Effector memory CD4-positive, alpha-beta T cell (primary cell): ENCODE measurements around the gene PRAC2.

Source experiments
- DNase-seq, 3 donors: peaks; one replicate each; pipeline ENCODE4 v3.0.0-alpha.2; 2020
- H3K27ac ChIP-seq: 2 replicates; pipeline ENCODE4 v1.7.0; 2013; ENCODE audit warnings: mild to moderate bottlenecking, low read length, moderate library complexity; ENCODE audit not compliant: insufficient read depth, poor library complexity, severe bottlenecking
- H3K27me3 ChIP-seq: replicated peaks from 2 replicates; pipeline ENCODE4 v1.7.0; 2013; ENCODE audit warnings: mild to moderate bottlenecking, low read length; ENCODE audit not compliant: insufficient read depth, control insufficient read depth, poor library complexity, severe bottlenecking
- H3K36me3 ChIP-seq: 2 replicates; pipeline ENCODE4 v1.7.0; 2013; ENCODE audit warnings: mild to moderate bottlenecking, low read length, moderate library complexity; ENCODE audit not compliant: control insufficient read depth, insufficient read depth
- H3K4me1 ChIP-seq: 2 replicates; pipeline ENCODE4 v1.7.0; 2013; ENCODE audit warnings: low read length, mild to moderate bottlenecking; ENCODE audit not compliant: control insufficient read depth, insufficient read depth, poor library complexity, severe bottlenecking
- H3K4me3 ChIP-seq: 2 replicates; pipeline ENCODE4 v1.7.0; 2013; ENCODE audit warnings: low read length, low read depth, mild to moderate bottlenecking; ENCODE audit not compliant: insufficient read depth, poor library complexity, severe bottlenecking
- H3K9me3 ChIP-seq: 2 replicates; pipeline ENCODE4 v1.7.0; 2013; ENCODE audit warnings: mild to moderate bottlenecking, low read length, moderate library complexity; ENCODE audit not compliant: control insufficient read depth
- total RNA-seq, 3 donors: gene quantifications; one replicate each; lab custom pipeline; 2026; lab: John Stamatoyannopoulos, UW

PRAC2 gene
- 0 reads per million in 3 donors for total RNA-seq

DNA sequence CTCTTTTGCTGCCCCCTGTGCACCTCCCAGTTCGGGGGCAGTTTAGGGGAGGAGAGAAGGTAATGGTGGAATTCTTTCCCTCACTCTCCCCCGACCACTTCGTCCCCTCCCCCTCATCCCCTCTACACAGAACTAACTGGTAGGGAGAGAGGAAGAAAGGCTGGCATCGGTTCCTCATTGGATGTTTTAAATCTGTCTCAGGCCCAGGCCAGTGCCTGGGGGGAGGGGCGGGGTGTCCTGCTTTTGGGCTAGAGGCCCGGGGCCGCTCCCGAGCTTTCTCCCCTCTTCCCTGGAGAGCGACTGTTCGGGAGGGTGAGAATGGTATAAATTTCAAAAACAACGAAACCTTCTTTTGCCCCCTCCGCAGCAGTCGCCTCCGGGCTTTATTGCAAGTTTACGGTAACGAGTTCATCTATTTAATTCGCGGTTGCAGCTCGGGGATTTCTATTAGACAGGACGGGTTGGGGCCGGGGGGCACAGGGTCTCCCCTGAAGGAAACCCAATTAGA is at the start of gene PRAC2:
Gene PRAC2 (plus strand): TSS at position 271 of the 508 bp plus-strand sequence. CDS start 1,226 bp downstream, outside the sequence.
- no peak within 1 kb of the TSS for H3K27ac ChIP-seq
- H3K9me3 ChIP-seq = no peaks in the 10 kb centered on the region
- peaks cover 42% of the 10 kb centered on the region for H3K4me1 ChIP-seq
- no peaks in the 10 kb centered on the region for H3K36me3 ChIP-seq
- H3K27me3 ChIP-seq = peaks cover 92% of the 10 kb centered on the region
- DNase-seq = no peak
- H3K4me3 ChIP-seq = no peak within 1 kb of the TSS

DNA sequence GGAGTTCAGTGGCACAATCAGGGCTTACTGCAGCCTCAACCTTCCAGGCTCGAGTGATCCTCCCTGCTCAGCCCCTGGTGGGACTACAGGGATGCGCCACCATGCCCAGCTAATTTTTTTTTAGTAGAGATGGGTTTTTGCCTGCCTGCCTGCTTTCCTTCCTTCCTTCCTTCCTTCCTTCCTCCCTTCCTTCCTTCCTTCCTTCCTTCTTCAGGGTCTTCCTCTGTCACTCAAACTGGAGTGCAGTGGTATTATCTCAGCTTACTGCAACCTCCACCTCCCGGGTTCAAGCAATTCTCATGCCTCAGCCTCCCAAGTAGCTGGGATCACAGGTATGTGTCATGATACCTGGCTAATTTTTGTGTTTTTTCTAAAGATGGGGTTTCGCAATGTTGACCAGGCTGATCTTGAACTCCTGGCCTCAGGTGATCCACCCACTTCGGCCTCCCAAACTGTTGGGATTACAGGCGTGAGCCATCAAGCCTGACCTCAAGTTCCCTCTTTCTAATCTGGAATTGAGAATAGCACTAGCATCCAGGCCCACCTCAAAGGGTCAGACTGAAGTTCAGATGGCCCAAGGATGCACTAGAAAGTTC is 45.9 kb upstream of the PRAC2 start:
- Histone ChIP-seq H3K4me3 (no peak overlapping the region), H3K27me3 (peaks cover 3% of the 10 kb centered on the region), H3K27ac (no peak overlapping the region), H3K36me3 (no peaks in the 10 kb centered on the region), H3K9me3 (no peaks in the 10 kb centered on the region), H3K4me1 (no peaks in the 10 kb centered on the region)
- no peak for DNase-seq

DNA sequence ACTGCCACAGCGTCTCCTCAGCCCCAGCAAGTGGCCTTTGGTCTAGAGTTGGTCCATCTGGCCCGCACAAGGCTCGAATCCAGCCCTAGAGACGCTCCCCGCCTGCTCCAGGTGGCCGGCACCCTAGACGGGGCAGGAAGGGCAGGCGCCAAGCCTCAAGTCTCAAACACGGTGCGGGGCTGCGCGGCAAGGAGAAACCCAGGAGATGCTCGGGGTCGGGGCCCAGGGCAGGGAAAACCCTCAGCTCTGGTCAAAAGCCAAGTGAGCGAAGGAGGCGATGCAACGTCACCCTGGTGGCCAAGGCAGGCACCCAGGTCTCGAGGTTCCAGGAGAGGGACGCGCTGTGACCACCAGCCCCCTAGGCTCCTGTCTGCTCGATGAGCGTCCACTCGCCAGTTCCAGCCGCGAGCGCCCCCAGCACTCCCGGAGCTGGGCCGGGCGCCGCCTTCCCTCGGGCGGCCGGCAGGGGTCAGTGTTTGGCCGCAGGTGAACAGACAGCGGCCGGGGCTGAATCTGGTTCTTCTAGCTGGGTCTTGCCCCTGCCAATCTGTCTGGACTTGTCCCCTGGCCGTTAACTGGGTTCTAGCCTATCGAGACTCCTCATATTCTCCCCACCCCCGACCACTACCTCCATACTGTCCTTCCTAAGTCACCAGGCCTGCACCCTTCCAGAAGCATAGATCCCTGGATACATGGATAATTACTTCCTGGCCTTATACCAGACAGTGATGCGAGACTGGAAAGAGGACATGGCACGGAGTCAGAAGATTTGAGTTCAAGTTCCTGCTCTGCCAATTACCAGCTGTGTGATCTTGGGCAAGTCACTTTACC is 44.6 kb upstream of the PRAC2 start:
- Histone ChIP-seq H3K4me1 (no peaks in the 10 kb centered on the region), H3K9me3 (no peaks in the 10 kb centered on the region), H3K4me3 (no peak overlapping the region), H3K36me3 (no peaks in the 10 kb centered on the region), H3K27ac (no peak overlapping the region), H3K27me3 (no peaks in the 10 kb centered on the region)
- peak; percentile 33 to 51 (median 37) for DNase-seq

DNA sequence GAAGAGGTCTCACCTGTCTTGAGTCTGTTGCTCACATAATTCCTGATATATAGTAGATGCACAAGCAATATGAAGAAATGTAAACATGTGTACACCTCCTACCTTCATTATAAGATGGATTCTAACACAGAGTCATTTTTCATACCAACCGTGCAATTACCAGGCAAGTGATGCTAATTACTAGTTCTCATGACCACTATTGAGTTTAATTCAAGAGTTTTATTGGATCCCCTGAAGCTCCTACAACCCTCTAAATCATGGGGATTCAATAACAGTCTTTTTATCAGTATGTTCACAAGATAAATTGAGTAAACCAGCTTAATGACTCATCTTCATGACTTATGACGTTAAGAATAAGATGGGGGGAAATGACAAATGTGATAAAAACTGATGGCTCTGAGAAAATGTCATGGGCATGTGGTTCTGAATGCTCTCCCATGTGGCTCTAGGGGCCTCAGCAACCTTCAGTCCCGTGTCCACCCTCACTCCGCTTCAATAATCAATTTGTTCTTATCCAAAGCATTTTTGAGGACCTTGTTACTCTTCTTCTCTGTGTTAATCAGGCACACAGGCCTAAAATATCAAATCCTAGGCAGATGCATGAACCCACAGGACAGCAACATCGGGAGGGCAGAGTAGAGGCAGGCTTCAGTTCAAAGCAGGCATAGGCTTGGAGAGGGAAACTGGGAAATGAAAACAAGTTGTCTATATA is 43.4 kb upstream of the PRAC2 start:
- Histone ChIP-seq H3K36me3 (no peaks in the 10 kb centered on the region), H3K4me3 (no peak overlapping the region), H3K27ac (no peak overlapping the region), H3K4me1 (no peaks in the 10 kb centered on the region), H3K9me3 (no peaks in the 10 kb centered on the region), H3K27me3 (no peaks in the 10 kb centered on the region)
- DNase-seq = no peak

DNA sequence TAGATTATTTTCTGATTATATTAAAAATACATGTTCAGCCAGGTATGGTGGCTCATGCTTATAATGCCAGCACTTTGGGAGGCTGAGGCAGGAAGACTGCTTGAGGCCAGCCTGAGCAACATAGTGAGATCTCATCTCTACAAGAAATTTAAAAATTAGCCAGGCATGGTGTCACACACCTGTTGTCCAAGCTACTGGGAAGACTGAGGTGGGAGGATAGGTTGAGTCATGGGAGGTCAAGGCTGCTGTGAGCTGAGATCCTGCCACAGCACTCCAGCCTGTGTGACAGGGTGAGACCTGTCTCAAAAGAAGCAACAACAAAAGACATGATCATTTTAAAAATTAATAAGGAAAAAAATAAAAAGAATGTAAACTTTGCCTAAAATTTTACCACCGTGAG is 41.4 kb upstream of the PRAC2 start:
- Histone ChIP-seq H3K27me3 (no peaks in the 10 kb centered on the region), H3K4me1 (no peaks in the 10 kb centered on the region), H3K36me3 (no peaks in the 10 kb centered on the region), H3K27ac (no peak overlapping the region), H3K4me3 (no peak overlapping the region), H3K9me3 (no peaks in the 10 kb centered on the region)
- no peak for DNase-seq

DNA sequence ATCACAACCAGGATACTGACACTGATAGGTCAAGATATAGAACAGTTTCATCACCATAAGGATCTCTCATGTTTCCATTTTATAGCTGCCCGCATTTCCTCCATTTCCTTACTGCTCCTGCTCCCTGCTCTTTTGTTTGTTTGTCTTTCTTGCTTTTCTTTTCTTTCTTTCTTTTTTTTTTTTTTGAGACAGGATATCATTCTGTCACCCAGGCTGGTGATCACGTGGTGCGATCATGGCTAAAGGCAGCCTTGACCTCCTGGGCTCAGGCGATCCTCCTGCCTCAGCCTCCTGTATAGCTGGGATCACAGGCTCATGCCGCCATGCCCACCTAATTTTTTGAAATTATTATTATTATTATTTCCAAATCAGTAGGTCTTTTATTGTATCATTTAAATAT is 32.3 kb upstream of the PRAC2 start:
- no peak for DNase-seq
- Histone ChIP-seq H3K4me3 (no peak overlapping the region), H3K27ac (no peak overlapping the region), H3K27me3 (no peaks in the 10 kb centered on the region), H3K36me3 (no peaks in the 10 kb centered on the region), H3K9me3 (no peaks in the 10 kb centered on the region), H3K4me1 (no peaks in the 10 kb centered on the region)

DNA sequence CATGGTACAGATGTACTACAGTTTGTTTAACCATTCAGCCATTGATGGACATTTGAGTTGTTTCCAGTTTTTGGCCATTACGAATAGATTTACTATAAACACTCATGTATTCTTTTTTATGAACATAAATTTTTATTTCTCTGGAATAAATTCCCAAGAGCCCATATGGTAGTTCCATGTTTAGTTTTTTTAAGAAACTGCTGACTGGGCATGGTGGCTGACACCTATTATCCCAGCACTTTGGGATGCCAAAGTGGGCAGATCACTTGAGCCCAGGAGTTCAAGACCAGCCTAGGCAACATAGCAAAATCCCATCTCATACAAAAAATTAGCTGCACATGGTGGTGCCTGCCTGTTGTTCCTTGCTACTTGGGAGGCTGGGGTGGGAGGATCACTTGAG is 30.9 kb upstream of the PRAC2 start:
- no peak overlapping the region for H3K4me3 ChIP-seq
- no peak overlapping the region for H3K27ac ChIP-seq
- DNase-seq = no peak
- no peaks in the 10 kb centered on the region for H3K36me3 ChIP-seq
- H3K9me3 ChIP-seq = no peaks in the 10 kb centered on the region
- no peaks in the 10 kb centered on the region for H3K4me1 ChIP-seq
- H3K27me3 ChIP-seq = no peaks in the 10 kb centered on the region

DNA sequence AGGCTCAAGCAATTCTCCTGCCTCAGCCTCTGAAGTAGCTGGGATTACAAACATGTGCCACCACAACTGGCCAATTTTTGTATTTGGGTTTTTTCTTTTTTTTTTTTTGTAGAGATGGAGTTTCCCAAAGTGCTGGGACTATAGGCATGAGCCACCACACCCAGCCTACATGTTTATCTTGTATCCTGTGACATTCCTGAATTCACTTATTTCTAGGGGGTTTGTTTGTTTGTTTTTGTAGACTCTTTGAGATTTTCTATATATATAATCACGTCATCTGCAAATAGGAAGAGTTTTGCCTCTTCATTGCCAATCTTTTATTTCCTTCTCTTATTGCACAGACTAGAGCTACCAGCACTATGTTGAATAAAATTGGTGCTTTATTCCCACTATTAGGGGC is 29.8 kb upstream of the PRAC2 start:
- Histone ChIP-seq H3K4me3 (no peak overlapping the region), H3K9me3 (no peaks in the 10 kb centered on the region), H3K36me3 (no peaks in the 10 kb centered on the region), H3K27ac (no peak overlapping the region), H3K27me3 (peaks cover 5% of the 10 kb centered on the region), H3K4me1 (no peaks in the 10 kb centered on the region)
- DNase-seq = no peak

DNA sequence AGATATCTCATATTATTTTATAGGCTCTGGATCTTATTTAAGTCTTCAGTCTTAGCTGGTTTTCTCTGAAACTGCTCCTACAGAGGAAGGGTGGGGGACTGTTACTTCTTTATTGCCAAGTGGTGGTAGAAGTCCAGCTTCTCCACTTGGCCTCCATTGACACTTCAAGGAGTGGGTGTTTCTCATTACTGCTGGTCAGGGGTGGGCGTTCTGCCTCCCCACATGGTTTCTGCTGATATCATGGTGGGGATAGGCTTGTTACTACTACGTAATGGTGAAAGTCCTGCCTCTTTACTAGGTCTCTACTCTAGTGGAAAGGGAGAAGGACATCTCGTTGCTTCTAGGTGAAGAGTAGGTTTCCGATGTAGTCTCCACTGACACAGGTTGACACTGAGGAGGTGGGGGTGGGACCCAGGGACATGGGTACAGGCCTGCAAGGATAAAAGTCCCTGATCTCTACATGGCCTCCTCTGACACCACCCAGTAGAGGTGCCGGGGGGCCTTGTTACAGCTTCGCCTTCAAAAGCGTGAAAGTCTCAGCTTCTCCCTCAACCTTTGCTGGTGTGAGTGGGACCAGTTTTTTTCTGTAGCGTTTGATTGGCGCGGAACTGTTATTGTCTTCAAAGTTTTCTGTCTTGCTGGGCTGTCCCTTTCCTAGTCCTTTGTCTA is 21.0 kb upstream of the PRAC2 start:
- no peaks in the 10 kb centered on the region for H3K9me3 ChIP-seq
- peaks cover 19% of the 10 kb centered on the region for H3K27me3 ChIP-seq
- DNase-seq = no peak
- H3K4me3 ChIP-seq = no peak overlapping the region
- no peaks in the 10 kb centered on the region for H3K4me1 ChIP-seq
- H3K27ac ChIP-seq = no peak overlapping the region
- H3K36me3 ChIP-seq = no peaks in the 10 kb centered on the region
